ENCODE results near the gene CGB2. TPM values are rescaled to one million over a fixed set of nuclear protein-coding genes. Genes with fewer than 3 reads are reported as not detected.

CGB2 gene
- total and polyA plus RNA-seq, 2 of the 13 experiments (the other 11 are each of a cell fraction or from before 2014, with no cell fraction given): not detected

DNA sequence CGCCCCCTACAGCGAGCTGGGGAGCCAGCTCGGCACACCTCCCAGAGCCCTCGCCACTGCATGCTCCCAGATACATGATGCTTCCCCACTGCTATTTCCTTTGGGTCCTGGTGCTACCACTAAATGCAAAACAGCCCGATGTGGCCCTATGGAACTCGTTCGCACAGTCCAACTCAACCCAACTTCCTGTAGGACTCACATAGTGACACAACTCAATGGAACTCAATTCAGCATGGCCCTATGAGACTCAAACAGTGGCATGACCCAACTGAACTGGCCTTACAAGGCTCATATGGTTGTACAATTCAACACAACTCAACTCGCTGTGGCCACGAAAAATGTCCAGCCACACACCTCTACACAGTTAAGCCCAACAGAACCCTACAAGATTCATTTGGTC is 37.3 kb downstream of the CGB2 start (continued):
- TF ChIP-seq ZFP82 (CRISPR knock-in tag; IDR thresholded peaks at IDR 0.05; ENCODE audit: borderline replicate concordance) (no peak), ZNF33B (CRISPR knock-in tag; IDR thresholded peaks at IDR 0.05) (no peak), PHB2 (IDR thresholded peaks at IDR 0.05; ENCODE audit: partially characterized antibody) (no peak), HOXA3 (CRISPR knock-in tag; IDR thresholded peaks at IDR 0.05) (no peak), RFXAP (CRISPR knock-in tag; IDR thresholded peaks at IDR 0.05; ENCODE audit: borderline replicate concordance) (no peak)
- TF ChIP-seq, protein P1, sequence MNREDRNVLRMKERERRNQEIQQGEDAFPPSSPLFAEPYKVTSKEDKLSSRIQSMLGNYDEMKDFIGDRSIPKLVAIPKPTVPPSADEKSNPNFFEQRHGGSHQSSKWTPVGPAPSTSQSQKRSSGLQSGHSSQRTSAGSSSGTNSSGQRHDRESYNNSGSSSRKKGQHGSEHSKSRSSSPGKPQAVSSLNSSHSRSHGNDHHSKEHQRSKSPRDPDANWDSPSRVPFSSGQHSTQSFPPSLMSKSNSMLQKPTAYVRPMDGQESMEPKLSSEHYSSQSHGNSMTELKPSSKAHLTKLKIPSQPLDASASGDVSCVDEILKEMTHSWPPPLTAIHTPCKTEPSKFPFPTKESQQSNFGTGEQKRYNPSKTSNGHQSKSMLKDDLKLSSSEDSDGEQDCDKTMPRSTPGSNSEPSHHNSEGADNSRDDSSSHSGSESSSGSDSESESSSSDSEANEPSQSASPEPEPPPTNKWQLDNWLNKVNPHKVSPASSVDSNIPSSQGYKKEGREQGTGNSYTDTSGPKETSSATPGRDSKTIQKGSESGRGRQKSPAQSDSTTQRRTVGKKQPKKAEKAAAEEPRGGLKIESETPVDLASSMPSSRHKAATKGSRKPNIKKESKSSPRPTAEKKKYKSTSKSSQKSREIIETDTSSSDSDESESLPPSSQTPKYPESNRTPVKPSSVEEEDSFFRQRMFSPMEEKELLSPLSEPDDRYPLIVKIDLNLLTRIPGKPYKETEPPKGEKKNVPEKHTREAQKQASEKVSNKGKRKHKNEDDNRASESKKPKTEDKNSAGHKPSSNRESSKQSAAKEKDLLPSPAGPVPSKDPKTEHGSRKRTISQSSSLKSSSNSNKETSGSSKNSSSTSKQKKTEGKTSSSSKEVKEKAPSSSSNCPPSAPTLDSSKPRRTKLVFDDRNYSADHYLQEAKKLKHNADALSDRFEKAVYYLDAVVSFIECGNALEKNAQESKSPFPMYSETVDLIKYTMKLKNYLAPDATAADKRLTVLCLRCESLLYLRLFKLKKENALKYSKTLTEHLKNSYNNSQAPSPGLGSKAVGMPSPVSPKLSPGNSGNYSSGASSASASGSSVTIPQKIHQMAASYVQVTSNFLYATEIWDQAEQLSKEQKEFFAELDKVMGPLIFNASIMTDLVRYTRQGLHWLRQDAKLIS (CRISPR knock-in tag; IDR thresholded peaks at IDR 0.05): no peak

DNA sequence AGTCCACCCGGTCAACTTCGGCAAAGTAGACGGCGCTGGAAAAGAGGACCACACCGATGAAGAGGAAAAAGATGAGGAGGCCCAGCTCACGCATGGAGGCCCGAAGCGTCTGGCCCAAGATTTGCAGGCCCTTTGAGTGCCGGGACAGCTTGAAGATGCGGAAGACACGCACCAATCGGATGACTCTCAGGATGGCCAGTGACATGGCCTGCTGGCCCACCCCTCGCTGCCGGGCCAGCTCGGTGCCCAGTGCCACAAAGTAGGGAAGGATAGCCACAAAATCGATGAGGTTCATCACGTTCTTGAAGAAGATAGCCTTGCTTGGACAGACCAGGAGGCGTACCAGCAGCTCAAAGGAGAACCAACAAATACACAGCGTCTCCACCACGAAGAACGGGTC is 38.7 kb downstream of the CGB2 start:
- ATAC-seq (no peak), DNase-seq (ENCODE audit: low spot score) (no peak), FAIRE-seq (no peak)
- Histone ChIP-seq H3K79me2 (ENCODE audit: insufficient read depth, low read length) (no peaks in the 10 kb centered on the region), H3K4me1 (ENCODE audit: insufficient read depth, low read length) (peaks cover 5% of the 10 kb centered on the region; the same call in 1 of the 2 replicates), H3K9me3 (ENCODE audit: low read length) (no peaks in the 10 kb centered on the region), H3K9ac (ENCODE audit: insufficient read depth, low read depth, low read length) (no peak overlapping the region), H3K4me3 (replicated peaks in 1 of 3; ENCODE audit: insufficient read depth in 1 of 3, low read depth in 2 of 3, low read length in 3 of 3) (no peak overlapping the region), H2AFZ (ENCODE audit: low read length) (no peak overlapping the region), H4K20me1 (ENCODE audit: insufficient read depth, low read length) (no peaks in the 10 kb centered on the region), H3K27ac (ENCODE audit: extremely low read length, insufficient read depth, low read length) (no peak overlapping the region), H3K36me3 (replicated peaks in 1 of 2; ENCODE audit: control insufficient read depth in 1 of 2, insufficient read depth in 2 of 2, low read length in 2 of 2) (no peaks in the 10 kb centered on the region), H3K27me3 (ENCODE audit: control insufficient read depth in 1 of 2, insufficient read depth in 2 of 2, low read length in 2 of 2) (peaks cover 3 to 41% of the 10 kb centered on the region in 2 experiments), H3K4me2 (ENCODE audit: low read depth, low read length) (no peak overlapping the region)
- intact Hi-C loops (cut with micrococcal nuclease; ENCODE audit: unreplicated experiment) (no loop called here), in situ Hi-C loops (cut with HindIII; ENCODE audit: extremely low pct_ligation_motif_present, low pct_unique_long_range_greater_than_20kb) (no loop called here)
- ChIA-PET POLR2A (no interaction called here), CTCF (ENCODE audit: low intra/inter-chr PET ratio, low total read pairs) (no interaction called here)
- TF ChIP-seq MED13 (CRISPR knock-in tag; IDR thresholded peaks at IDR 0.05) (no peak), ZNF782 (CRISPR knock-in tag; IDR thresholded peaks at IDR 0.05; ENCODE audit: borderline replicate concordance) (no peak), BRD4 (CRISPR knock-in tag; IDR thresholded peaks at IDR 0.05) (no peak)
- TF ChIP-seq, protein P2, sequence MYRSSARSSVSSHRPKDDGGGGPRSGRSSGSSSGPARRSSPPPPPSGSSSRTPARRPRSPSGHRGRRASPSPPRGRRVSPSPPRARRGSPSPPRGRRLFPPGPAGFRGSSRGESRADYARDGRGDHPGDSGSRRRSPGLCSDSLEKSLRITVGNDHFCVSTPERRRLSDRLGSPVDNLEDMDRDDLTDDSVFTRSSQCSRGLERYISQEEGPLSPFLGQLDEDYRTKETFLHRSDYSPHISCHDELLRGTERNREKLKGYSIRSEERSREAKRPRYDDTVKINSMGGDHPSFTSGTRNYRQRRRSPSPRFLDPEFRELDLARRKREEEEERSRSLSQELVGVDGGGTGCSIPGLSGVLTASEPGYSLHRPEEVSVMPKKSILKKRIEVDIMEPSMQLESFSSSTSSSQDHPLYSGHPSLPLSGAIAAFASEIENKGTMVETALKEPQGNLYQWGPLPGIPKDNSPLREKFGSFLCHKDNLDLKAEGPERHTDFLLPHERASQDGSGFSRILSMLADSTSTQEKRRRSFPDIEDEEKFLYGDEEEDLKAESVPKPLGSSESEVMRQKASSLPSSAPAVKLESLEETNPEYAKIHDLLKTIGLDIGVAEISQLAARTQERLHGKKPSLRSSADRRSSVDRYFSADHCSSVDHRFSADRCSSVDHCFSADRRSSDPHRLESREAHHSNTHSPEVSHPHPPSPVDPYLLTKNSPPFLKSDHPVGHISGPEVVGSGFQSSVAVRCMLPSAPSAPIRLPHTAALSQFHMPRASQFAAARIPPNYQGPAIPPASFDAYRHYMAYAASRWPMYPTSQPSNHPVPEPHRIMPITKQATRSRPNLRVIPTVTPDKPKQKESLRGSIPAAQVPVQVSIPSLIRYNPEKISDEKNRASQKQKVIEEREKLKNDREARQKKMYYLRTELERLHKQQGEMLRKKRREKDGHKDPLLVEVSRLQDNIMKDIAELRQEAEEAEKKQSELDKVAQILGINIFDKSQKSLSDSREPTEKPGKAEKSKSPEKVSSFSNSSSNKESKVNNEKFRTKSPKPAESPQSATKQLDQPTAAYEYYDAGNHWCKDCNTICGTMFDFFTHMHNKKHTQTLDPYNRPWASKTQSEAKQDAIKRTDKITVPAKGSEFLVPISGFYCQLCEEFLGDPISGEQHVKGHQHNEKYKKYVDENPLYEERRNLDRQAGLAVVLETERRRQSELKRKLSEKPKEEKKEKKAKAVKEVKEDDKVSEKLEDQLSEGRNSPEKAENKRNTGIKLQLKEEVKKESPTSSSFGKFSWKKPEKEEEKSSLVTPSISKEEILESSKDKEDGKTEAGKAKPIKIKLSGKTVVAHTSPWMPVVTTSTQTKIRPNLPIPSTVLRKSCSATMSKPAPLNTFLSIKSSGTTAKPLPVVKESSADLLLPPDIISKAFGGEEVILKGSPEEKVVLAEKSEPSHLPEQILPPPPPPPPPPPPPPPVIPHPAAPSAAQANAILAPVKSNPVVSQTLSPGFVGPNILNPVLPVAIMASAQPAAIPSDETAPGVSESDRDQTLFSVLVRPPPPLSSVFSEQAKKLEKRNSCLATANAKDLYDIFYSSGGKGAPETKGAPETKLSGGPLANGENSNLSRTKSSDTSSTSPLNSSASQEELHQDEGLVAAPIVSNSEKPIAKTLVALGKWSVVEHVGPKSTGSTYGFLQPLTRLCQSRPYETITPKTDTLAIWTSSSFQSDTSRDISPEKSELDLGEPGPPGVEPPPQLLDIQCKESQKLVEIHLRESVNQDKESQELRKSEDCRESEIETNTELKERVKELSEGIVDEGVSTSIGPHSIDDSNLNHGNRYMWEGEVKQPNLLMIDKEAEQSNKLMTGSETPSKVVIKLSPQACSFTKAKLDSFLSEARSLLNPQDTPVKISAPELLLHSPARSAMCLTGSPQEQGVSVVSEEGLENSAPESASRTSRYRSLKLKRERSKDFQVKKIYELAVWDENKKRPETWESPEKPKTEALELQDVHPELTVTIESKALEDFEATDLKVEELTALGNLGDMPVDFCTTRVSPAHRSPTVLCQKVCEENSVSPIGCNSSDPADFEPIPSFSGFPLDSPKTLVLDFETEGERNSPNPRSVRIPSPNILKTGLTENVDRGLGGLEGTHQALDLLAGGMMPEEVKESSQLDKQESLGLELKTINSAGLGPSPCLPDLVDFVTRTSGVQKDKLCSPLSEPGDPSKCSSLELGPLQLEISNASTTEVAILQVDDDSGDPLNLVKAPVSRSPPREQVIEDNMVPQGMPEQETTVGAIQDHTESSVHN (CRISPR knock-in tag; IDR thresholded peaks at IDR 0.05): no peak
- 82% methylated on average over 21 of the region's 21 CpGs for WGBS (ENCODE audit: low lambda C conversion rate)
- no TSS peak for BruUV-seq (replicated peaks)
